Activated CD4-positive, CD25-positive, alpha-beta regulatory T cell (primary cell): Measurements from ENCODE around the gene MMRN2.
A peak's percentile ranks its signal among the peaks of the same experiment; 100 is the strongest.
"Not testable (repeated sequence)": the region's sequence is repeated elsewhere in the genome, so short reads cannot be mapped to it uniquely, and the experiment has no call there.

Experiments
- DNase-seq, 4 experiments: peaks; one replicate each; lab custom pipeline; 2025; lab: John Stamatoyannopoulos, UW

MMRN2 gene

GRCh38 chr10:86940677-86941076, 16.7 kb downstream of the MMRN2 start:
- DNase-seq, result no peak

- DNase-seq, result not testable (repeated sequence)
Measured at GRCh38 chr10:86940076-86940475, 17.3 kb downstream of the MMRN2 start.

- no peak for DNase-seq
Measured at GRCh38 chr10:86938260-86938659, 19.2 kb downstream of the MMRN2 start.

- DNase-seq, result no peak
Measured at GRCh38 chr10:86937502-86938154, 19.8 kb downstream of the MMRN2 start.

GRCh38 chr10:86936661-86937501, 20.5 kb downstream of the MMRN2 start:
- DNase-seq, result no peak

- not testable (repeated sequence) for DNase-seq
Measured at GRCh38 chr10:86934162-86934711, 23.2 kb downstream of the MMRN2 start.

- DNase-seq, result no peak
Measured at GRCh38 chr10:86932674-86933073, 24.7 kb downstream of the MMRN2 start.

- DNase-seq, result no peak
Measured at GRCh38 chr10:86931872-86932271, 25.5 kb downstream of the MMRN2 start.

- no peak for DNase-seq
Measured at GRCh38 chr10:86929468-86930380, 27.7 kb downstream of the MMRN2 start.

GRCh38 chr10:86922553-86922961, 34.9 kb downstream of the MMRN2 start:
- no peak for DNase-seq

- no peak for DNase-seq
Measured at GRCh38 chr10:86918022-86918471, 39.4 kb downstream of the MMRN2 start.

- no peak for DNase-seq
Measured at GRCh38 chr10:86914734-86915133, 42.7 kb downstream of the MMRN2 start.

- no peak for DNase-seq
Measured at GRCh38 chr10:86905429-86905828, 52.0 kb downstream of the MMRN2 start.

- no peak for DNase-seq
Measured at GRCh38 chr10:86904600-86904999, 52.8 kb downstream of the MMRN2 start.

GRCh38 chr10:86900955-86901354, 56.5 kb downstream of the MMRN2 start:
- DNase-seq, result no peak

- peak in 2 of 4 experiments; percentile 3 to 6 for DNase-seq
Measured at GRCh38 chr10:86899670-86900276, 57.6 kb downstream of the MMRN2 start.

- no peak for DNase-seq
Measured at GRCh38 chr10:86899132-86899531, 58.3 kb downstream of the MMRN2 start.

GRCh38 chr10:86898511-86898910, 58.9 kb downstream of the MMRN2 start:
- DNase-seq, result no peak

- no peak for DNase-seq
Measured at GRCh38 chr10:86889997-86890396, 67.4 kb downstream of the MMRN2 start.

GRCh38 chr10:86888585-86889381, 68.6 kb downstream of the MMRN2 start:
- no peak for DNase-seq
